Measurements from ENCODE around the gene MLXIP. TPM values are rescaled to one million over a fixed set of nuclear protein-coding genes. Genes with fewer than 3 reads are reported as not detected.
"Not testable (repeated sequence)": the region's sequence is repeated elsewhere in the genome, so short reads cannot be mapped to it uniquely, and the experiment has no call there.

MLXIP gene
- total RNA-seq, 3 donors from 2014 or later: 194 to 230 (median 201) TPM

DNA sequence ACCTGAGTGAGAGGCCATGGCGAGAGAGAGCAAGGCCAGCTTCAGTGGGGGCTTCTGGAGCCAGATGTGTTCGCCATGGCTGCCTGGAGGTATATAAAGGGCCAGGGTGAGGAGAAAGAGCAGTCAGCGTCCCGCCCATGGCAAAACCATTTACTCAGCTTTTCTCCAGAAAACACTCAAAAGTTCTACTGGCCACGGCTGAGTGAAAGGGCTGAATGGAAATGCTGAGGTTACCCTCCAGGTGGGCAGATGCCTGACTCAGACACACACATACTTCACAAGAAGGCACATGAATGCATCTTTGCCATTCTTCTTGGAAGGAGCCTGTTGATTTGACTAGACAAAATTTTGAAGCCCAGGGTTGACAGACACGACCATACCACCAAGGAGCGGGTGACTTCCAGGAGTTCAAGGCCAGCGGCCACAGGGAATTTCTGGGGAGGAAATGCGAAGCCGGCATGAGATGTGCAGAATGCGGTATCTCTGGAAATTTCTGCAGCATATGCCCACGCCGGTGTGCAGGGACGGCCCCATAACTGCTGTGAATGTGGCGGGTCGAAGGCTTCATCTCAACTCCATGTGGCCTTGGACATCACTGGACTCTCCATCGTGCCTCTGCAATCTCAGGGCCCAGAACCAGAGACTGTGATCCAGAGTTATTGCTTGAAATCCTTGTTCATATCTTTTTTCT is 95.7 kb downstream of the MLXIP start, which contains the start of gene IL31:
IL31 (minus strand) TSS at position 67 of the 691 bp plus-strand sequence; CDS start at position 18, 49 bp downstream.
- intact Hi-C loops (cut with DNase I, micrococcal nuclease): no loop called here
- TF ChIP-seq, protein P1, sequence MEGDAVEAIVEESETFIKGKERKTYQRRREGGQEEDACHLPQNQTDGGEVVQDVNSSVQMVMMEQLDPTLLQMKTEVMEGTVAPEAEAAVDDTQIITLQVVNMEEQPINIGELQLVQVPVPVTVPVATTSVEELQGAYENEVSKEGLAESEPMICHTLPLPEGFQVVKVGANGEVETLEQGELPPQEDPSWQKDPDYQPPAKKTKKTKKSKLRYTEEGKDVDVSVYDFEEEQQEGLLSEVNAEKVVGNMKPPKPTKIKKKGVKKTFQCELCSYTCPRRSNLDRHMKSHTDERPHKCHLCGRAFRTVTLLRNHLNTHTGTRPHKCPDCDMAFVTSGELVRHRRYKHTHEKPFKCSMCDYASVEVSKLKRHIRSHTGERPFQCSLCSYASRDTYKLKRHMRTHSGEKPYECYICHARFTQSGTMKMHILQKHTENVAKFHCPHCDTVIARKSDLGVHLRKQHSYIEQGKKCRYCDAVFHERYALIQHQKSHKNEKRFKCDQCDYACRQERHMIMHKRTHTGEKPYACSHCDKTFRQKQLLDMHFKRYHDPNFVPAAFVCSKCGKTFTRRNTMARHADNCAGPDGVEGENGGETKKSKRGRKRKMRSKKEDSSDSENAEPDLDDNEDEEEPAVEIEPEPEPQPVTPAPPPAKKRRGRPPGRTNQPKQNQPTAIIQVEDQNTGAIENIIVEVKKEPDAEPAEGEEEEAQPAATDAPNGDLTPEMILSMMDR (IDR thresholded peaks at IDR 0.05): no peak
- ATAC-seq (no peak), DNase-seq (no peak)
- Histone ChIP-seq H3K4me1 (ENCODE audit: low read depth) (no peaks in the 10 kb centered on the region), H3K4me3 (no peak within 1 kb of the TSS), H3K9me3 (no peaks in the 10 kb centered on the region), H3K36me3 (ENCODE audit: low read depth) (no peaks in the 10 kb centered on the region)

- intact Hi-C loops (cut with DNase I, micrococcal nuclease); DNase-seq; H3K9me3 ChIP-seq; ATAC-seq; H3K36me3 ChIP-seq (ENCODE audit: low read depth); H3K4me3 ChIP-seq; H3K4me1 ChIP-seq (ENCODE audit: low read depth): not testable (repeated sequence)
Observed at GRCh38 chr12:122176473-122176872, 97.9 kb downstream of the MLXIP start.

DNA sequence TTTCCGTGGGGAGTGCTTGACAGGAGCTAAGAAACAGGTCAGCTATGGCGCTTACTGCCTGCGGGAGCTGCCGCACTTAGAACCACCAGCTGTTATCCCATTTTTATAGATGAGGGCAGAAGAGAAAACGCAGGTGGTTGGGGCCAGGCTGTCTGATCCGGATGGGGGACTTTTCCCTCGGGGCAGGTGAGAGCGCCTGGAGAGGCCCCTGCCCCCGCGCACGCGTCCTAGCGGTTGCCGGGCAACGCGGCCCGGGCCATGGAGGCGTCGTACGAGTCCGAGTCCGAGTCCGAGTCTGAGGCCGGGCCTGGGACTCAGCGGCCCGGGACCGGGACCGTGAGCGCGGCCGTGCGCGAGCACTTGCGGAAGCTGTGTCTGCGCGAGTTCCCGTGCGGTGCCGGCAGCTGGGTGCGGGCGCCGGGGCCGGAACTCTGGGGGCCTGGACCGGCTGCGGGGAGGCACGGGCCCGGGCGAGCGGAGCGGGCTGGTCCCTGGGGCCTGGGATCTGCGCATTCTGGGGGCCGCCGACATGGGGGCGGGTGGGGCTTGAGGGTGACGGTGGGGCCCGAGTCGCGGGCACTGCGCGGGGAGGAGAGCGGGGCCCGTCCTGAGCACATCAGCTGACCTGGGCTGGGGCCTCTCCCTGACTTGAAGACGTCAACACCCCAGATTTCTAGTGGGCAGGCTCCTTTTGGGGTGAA is 104.5 kb downstream of the MLXIP start, which contains the start of gene LRRC43:
LRRC43 (plus strand) TSS at position 237 of the 701 bp plus-strand sequence; CDS start at position 259, 22 bp downstream.
- intact Hi-C loops (cut with DNase I, micrococcal nuclease): no loop called here
- DNase-seq (peak; percentile 37 to 69 (median 62)), ATAC-seq (peak; percentile 84)
- Histone ChIP-seq H3K9me3 (no peaks in the 10 kb centered on the region), H3K4me1 (ENCODE audit: low read depth) (no peaks in the 10 kb centered on the region), H3K4me3 (no peak within 1 kb of the TSS), H3K36me3 (ENCODE audit: low read depth) (no peaks in the 10 kb centered on the region)
- TF ChIP-seq, protein P1 (IDR thresholded peaks at IDR 0.05): no peak

- intact Hi-C loops (cut with DNase I, micrococcal nuclease): no loop called here
- no peaks in the 10 kb centered on the region for H3K9me3 ChIP-seq
- TF ChIP-seq, protein P1 (IDR thresholded peaks at IDR 0.05): no peak
- no peaks in the 10 kb centered on the region for H3K36me3 ChIP-seq (ENCODE audit: low read depth)
- no peaks in the 10 kb centered on the region for H3K4me1 ChIP-seq (ENCODE audit: low read depth)
- H3K4me3 ChIP-seq: no peak overlapping the region
- ATAC-seq (peak; percentile 22), DNase-seq (no peak)
Observed at GRCh38 chr12:122183588-122183940, 105.0 kb downstream of the MLXIP start.

DNA sequence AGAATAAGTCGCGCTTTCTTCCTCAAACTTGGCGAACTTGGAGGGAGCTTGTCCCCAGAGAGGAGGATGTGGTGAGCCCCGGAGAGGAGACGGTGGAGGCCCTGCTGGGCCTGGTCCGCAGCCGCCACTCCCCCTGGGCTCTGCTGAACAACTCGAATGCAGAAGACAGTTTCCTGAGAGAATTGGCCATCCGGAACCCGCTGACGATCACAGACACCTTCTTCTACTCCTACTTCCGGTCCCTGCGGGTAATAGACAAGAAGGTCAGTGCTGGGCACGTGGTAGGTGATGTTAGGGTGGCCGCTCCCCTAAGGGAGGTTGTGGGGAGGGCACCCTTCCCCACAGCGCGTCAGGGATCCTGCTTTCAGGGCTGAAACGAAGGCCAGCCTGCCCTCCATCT is 106.0 kb downstream of the MLXIP start:
- TF ChIP-seq, protein P1 (IDR thresholded peaks at IDR 0.05): no peak
- no peaks in the 10 kb centered on the region for H3K9me3 ChIP-seq
- DNase-seq: no peak
- no peaks in the 10 kb centered on the region for H3K36me3 ChIP-seq (ENCODE audit: low read depth)
- intact Hi-C loops (cut with DNase I, micrococcal nuclease): no loop called here
- no peak overlapping the region for H3K4me3 ChIP-seq
- no peak for ATAC-seq
- H3K4me1 ChIP-seq (ENCODE audit: low read depth): no peaks in the 10 kb centered on the region

- no peaks in the 10 kb centered on the region for H3K36me3 ChIP-seq (ENCODE audit: low read depth)
- H3K4me1 ChIP-seq (ENCODE audit: low read depth): no peaks in the 10 kb centered on the region
- DNase-seq: no peak
- ATAC-seq: no peak
- TF ChIP-seq, protein P1 (IDR thresholded peaks at IDR 0.05): no peak
- no peak overlapping the region for H3K4me3 ChIP-seq
- intact Hi-C loops (cut with DNase I, micrococcal nuclease): no loop called here
- no peaks in the 10 kb centered on the region for H3K9me3 ChIP-seq
Observed at GRCh38 chr12:122185079-122185478, 106.5 kb downstream of the MLXIP start.

Measured in mucosa of descending colon (tissue), 3 donors.